RWPE2 (cell line): ENCODE data around the gene PHF12.

Experiments
- ATAC-seq: fragments of 200-7000 bp; cut with Tn5 transposase; 3 replicates; pipeline ENCODE4 v1.9.1; 2021; ENCODE audit warnings: low read depth
- DNase-seq: peaks from one replicate; pipeline ENCODE4 v3.0.0-alpha.2; 2020; ENCODE audit warnings: low spot score
- H3K27ac ChIP-seq: fragments of 450-650 bp; 2 replicates; pipeline ENCODE4 v1.5.1; 2017; ENCODE audit warnings: mild to moderate bottlenecking; ENCODE audit not compliant: poor library complexity, severe bottlenecking
- H3K27me3 ChIP-seq: fragments of 250-450 bp; sonication (Bioruptor Pico); 2 replicates; pipeline ENCODE4 v1.5.1; 2021; ENCODE audit warnings: mild to moderate bottlenecking, moderate library complexity; ENCODE audit not compliant: insufficient read depth, poor library complexity, severe bottlenecking
- H3K36me3 ChIP-seq: fragments of 250-450 bp; sonication (Bioruptor Pico); 2 replicates; pipeline ENCODE4 v1.5.1; 2020; ENCODE audit warnings: low read depth, mild to moderate bottlenecking, moderate library complexity
- H3K4me1 ChIP-seq: fragments of 250-450 bp; sonication (Bioruptor Pico); 2 replicates; pipeline ENCODE4 v1.5.1; 2021; ENCODE audit warnings: mild to moderate bottlenecking, moderate library complexity; ENCODE audit not compliant: insufficient read depth, poor library complexity, severe bottlenecking
- H3K4me3 ChIP-seq: fragments of 250-450 bp; sonication (Bioruptor Pico); 2 replicates; pipeline ENCODE4 v1.5.1; 2021; ENCODE audit warnings: mild to moderate bottlenecking, moderate library complexity; ENCODE audit not compliant: severe bottlenecking
- H3K9me3 ChIP-seq: fragments of 250-450 bp; sonication (Bioruptor Pico); 2 replicates; pipeline ENCODE4 v1.5.1; 2021; ENCODE audit warnings: mild to moderate bottlenecking, moderate library complexity; ENCODE audit not compliant: severe bottlenecking
- TF ChIP-seq, protein P1 (sequence below): fragments of 450-650 bp; IDR thresholded peaks from one replicate; pipeline ENCODE4 v1.5.1; 2017; ENCODE audit warnings: mild to moderate bottlenecking, moderate library complexity; ENCODE audit not compliant: poor library complexity, severe bottlenecking

The PHF12 gene

DNA sequence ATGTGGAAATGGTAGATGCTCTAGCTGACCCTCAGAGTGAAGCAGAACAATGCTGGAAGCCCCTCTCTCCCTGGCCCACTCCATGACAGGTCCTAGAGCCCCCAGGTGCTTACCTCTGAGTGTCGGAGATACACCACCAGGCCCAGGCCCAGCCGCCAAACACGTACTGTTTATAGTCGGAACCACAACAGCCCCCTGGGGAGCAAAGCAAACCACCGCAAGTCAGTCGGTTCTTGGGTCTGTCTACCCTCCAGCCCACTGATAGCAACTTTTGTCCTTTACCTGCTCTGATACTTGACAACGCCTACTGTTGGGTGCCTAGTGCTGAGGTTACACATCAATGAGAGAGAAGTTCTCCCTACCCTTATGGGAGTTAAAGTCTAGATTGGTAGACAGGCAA, 62.5 kb downstream of the PHF12 start:
- H3K9me3 ChIP-seq: no peaks in the 10 kb centered on the region
- TF ChIP-seq, protein P1, sequence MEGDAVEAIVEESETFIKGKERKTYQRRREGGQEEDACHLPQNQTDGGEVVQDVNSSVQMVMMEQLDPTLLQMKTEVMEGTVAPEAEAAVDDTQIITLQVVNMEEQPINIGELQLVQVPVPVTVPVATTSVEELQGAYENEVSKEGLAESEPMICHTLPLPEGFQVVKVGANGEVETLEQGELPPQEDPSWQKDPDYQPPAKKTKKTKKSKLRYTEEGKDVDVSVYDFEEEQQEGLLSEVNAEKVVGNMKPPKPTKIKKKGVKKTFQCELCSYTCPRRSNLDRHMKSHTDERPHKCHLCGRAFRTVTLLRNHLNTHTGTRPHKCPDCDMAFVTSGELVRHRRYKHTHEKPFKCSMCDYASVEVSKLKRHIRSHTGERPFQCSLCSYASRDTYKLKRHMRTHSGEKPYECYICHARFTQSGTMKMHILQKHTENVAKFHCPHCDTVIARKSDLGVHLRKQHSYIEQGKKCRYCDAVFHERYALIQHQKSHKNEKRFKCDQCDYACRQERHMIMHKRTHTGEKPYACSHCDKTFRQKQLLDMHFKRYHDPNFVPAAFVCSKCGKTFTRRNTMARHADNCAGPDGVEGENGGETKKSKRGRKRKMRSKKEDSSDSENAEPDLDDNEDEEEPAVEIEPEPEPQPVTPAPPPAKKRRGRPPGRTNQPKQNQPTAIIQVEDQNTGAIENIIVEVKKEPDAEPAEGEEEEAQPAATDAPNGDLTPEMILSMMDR: no peak
- ATAC-seq (no peak), DNase-seq (no peak)
- no peaks in the 10 kb centered on the region for H3K27me3 ChIP-seq
- 0 out of 2 replicates have a peak, but pooled peaks cover 7% of the 10 kb centered on the region for H3K36me3 ChIP-seq
- H3K27ac ChIP-seq: no peak overlapping the region
- H3K4me3 ChIP-seq: no peak overlapping the region
- H3K4me1 ChIP-seq: peaks cover 12% of the 10 kb centered on the region

DNA sequence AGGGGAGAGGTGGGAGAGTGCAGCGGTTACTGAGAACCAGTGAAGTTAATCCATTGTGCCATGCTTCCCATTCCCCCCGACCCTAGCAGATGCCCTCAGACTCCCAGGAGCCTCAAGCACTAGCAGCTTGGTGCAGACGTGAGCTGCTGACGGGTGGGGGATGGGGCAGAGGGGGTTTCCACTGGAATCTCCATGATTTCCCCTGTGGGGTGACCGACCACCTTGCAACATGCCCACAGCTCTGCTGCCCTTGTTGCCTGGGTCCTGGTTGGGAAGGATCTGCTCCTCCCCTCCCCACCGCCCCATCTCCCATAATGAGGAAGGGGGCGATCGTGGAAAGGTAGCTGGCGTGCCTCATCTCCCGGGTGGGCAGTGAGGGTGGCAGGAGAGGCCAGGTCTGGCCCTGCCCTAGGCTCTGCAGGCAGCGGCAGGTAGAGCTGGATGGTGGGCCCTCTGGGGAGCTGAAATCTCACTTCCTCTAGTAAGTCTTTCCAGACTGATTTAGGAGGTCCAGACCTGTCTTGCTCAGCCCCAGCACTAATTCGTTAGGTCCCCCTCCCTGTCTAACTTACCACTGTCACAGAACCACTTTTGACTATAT, 63.3 kb downstream of the PHF12 start:
- H3K4me1 ChIP-seq: peaks cover 4% of the 10 kb centered on the region
- H3K27me3 ChIP-seq: no peaks in the 10 kb centered on the region
- no peak for DNase-seq
- TF ChIP-seq, protein P1: no peak
- no peaks in the 10 kb centered on the region for H3K9me3 ChIP-seq
- no peak overlapping the region for H3K27ac ChIP-seq
- 0 out of 2 replicates have a peak, but pooled peaks cover 3% of the 10 kb centered on the region for H3K36me3 ChIP-seq
- H3K4me3 ChIP-seq: no peak overlapping the region
- no peak for ATAC-seq

DNA sequence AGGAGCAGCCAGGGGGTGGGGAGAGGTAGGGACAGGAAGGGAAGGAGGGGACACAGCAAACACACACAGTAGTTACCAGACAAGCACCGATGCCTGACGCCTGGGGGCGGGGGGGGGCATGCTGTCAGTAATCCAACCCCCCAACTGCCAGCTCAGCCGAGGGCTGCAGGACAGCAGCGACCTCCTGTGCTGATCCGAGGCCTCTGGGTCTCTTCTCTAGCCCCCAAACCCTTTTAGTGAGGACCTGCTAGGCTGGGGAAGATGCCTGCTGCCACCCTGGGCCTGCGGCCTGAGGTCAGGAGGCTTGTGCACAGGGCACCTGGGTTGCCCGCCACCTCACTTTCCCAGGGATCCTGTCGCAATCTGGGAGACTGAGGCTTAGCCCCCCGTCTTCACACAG, 65.4 kb downstream of the PHF12 start:
- no peak for DNase-seq
- peaks cover 2% of the 10 kb centered on the region for H3K4me1 ChIP-seq
- H3K36me3 ChIP-seq: peaks cover 15% of the 10 kb centered on the region
- H3K27ac ChIP-seq: no peak overlapping the region
- no peaks in the 10 kb centered on the region for H3K9me3 ChIP-seq
- no peak for ATAC-seq
- H3K27me3 ChIP-seq: no peaks in the 10 kb centered on the region
- TF ChIP-seq, protein P1: no peak
- H3K4me3 ChIP-seq: no peak overlapping the region

DNA sequence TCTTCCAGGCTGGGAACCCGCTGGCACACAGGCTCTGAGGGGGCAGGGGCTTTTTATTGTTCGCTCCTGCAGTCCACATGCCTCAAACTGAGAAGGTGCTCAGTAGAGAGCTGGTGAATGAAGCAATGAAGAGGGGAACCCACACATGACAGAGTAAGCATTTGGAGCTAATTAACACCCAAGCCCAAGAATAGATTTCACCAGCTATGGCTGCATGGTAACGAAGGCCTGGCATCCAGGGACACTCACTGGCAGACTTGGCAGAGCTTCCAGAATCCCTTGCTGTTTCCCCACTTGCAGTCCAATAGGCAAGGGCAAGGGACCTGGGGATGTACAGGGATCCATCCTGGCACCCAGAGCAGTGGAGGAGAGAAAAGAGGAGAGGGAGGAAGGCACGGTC, 66.0 kb downstream of the PHF12 start:
- ATAC-seq (no peak), DNase-seq (no peak)
- H3K4me3 ChIP-seq: no peak overlapping the region
- TF ChIP-seq, protein P1: no peak
- H3K4me1 ChIP-seq: peaks cover 8% of the 10 kb centered on the region
- no peak overlapping the region for H3K27ac ChIP-seq
- peaks cover 21% of the 10 kb centered on the region for H3K36me3 ChIP-seq
- H3K9me3 ChIP-seq: no peaks in the 10 kb centered on the region
- H3K27me3 ChIP-seq: no peaks in the 10 kb centered on the region

DNA sequence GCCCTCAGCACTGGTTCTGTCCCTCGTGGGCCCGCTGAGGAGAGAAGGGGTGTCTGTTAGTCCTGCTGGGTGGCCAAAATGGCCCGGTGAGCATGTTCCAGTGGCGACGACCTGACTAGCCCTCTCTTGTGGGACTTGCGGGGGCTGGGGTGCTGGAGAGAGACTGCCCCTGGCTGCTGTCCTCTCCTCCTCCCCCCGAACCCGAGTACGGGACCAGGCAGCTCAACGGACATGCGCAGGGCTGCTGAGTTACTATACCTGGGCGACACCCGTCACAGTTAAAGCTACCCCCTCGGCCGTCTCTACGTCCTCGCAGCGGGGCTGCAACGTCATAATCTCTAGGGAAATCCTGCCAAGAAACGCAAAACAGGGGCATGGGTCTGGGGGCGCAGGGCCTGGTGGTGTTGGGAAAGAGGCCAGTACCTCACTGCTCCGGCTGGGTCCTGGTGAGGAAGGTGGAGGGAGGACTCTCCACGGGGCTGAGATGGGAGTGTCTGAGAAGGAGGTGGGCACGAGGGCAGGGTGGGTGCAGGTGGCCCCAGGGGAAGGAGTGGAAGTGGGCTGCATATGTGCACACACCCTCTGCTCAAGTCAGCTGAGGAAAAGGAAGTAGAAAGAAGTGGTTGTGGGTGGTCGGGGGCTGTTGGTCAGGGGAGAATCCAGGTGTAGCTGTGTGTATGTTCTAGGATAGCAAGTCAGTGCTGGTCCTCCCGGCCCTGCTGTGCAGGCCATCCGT, 67.2 kb downstream of the PHF12 start:
- Histone ChIP-seq H3K27ac (no peak overlapping the region), H3K36me3 (peaks cover 33% of the 10 kb centered on the region), H3K4me3 (no peak overlapping the region), H3K27me3 (no peaks in the 10 kb centered on the region), H3K4me1 (peaks cover 10% of the 10 kb centered on the region), H3K9me3 (no peaks in the 10 kb centered on the region)
- ATAC-seq: no peak
- no peak for DNase-seq
- TF ChIP-seq, protein P1: no peak
